Stimulated activated CD4-positive, alpha-beta T cell treated with anti-CD3 and anti-CD28 coated beads, Interleukin-4, amount 100 ng/mL, for 1 hour (primary cell): ENCODE data around the gene RB1.
"Not testable (repeated sequence)": the region's sequence is repeated elsewhere in the genome, so short reads cannot be mapped to it uniquely, and the experiment has no call there.

Experiments
- DNase-seq: peaks from one replicate; pipeline ENCODE4 v3.0.0-alpha.2; 2020

Gene RB1

DNA sequence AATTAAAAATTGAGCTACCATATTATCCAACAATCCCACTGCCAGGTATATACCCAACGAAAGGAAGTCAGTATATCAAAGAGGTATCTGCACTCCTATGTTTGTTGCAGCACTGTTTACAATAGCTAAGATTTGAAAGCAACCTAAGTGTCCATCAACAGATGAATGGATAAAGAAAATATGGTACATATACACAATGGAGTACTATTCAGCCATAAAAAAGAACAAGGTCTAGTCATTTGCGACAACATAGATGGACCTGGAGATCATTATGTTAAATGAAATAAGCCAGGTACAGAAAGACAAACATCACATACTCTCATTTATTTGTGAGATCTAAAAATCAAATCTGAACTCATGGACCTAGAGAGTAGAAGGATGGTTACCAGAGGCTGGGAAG is 52.0 kb downstream of the RB1 start:
- not testable (repeated sequence) for DNase-seq

GRCh38 chr13:48356750-48357149 is 53.2 kb downstream of the RB1 start:
- DNase-seq: no peak

DNA sequence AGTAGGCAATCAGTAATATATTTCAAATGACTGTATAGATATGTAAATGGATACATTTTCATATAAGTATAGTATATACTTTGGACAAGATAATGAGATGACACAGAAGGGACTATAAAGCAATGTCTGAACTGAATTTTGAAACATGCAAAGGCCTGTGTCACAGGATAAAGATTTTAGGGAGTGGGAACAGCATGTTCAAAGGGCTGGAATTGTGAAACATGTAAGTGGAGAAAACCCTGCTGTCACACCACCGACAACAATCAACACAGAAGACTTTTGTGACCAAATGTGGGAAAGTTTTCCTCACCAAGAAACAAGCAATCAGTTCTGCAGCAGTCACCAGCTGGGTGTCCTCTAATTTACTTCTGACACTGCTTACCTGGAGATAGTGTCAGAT is 66.4 kb downstream of the RB1 start:
- DNase-seq: no peak

DNA sequence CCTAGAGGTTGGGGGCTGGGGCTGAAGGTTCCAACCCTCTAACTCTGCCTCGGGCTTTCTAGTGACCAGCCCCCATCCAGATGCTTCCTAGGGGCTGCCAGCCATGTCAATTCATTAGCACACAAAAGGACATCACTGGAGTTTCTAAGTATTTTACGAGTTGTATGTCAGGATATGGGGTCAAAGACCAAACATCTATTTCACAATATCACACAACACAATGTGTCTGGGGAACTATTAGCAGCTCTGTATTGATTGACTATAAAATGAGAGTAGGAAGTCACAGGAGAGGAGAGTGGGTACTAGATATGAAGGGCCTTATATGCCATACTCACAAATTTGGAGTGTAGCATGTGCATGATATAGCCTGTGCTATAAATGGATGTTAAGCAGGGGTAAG is 67.3 kb downstream of the RB1 start:
- no peak for DNase-seq

DNA sequence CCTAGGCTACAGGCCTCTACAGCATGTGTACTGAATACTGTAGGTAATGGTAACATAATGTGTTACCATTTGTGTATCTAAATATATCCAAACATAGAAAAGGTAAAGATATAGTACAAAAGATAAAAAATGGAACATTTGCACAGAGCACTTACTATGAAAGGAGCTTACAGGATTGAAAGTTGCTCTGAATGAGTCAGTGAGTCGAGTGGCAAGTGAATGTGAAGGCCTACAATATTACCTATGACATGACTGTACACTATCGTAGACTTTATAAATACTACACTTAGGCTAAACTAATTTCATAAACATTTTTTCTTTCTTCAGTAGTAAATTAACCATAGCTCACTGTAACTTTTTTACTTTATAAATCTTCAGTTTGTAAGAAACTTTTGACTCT is 74.3 kb downstream of the RB1 start:
- no peak for DNase-seq

GRCh38 chr13:48380581-48380980 is 77.0 kb downstream of the RB1 start:
- no peak for DNase-seq

DNA sequence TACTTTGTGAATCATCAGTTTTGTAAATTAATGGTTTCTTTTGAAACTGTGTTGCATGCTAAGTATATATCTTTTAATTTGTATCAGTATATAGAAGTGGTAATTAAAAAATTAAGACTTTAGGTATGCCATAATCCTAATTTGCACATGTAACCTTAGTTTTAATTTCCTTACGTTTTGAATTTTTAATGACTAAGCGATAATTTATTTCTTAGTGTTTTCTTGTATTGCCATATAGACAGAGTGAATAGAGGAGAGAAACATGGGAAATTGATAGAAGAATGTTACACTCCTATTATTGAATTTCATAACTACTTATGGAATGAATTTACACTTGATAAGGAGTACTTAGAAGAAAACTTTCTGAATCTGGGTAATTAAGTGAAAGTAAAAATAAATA is 79.8 kb downstream of the RB1 start:
- DNase-seq: no peak

DNA sequence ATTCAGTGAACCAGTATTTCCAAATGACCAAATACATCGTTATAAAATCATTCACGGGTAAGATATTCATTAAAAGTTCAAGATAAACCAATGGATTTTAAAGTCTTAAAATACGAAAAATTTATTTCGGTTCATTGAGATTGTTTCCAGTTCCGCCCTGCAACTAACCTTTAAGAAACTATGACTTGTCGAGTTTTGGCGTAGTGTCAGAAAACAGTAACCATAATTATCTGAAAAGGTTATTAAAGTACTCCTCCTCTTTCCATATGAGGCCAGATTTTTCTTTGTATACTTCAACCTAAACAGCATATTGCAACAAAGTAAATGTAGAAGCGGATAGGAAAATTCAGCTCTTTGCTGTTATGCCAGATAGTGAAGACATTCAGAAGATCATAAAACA is 83.3 kb downstream of the RB1 start:
- no peak for DNase-seq

DNA sequence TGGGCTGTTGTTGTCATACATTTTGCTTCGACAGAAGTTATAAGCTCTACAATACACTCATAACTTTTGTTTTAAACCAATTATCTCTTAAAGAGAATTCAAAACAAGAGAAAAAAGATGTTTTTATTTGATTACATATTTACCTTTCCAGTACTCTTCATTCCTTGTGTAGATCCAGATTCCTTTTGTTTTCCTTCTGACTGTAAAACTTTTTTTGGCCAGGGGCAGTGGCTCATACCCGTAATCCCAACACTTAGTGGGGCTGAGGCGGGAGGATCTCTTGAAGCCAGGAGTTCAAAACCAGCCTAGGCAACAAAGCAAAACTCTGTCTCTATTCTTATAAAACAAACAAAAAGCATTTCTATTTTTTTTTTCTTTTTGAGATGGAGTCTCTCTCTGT is 87.7 kb downstream of the RB1 start:
- DNase-seq: no peak

DNA sequence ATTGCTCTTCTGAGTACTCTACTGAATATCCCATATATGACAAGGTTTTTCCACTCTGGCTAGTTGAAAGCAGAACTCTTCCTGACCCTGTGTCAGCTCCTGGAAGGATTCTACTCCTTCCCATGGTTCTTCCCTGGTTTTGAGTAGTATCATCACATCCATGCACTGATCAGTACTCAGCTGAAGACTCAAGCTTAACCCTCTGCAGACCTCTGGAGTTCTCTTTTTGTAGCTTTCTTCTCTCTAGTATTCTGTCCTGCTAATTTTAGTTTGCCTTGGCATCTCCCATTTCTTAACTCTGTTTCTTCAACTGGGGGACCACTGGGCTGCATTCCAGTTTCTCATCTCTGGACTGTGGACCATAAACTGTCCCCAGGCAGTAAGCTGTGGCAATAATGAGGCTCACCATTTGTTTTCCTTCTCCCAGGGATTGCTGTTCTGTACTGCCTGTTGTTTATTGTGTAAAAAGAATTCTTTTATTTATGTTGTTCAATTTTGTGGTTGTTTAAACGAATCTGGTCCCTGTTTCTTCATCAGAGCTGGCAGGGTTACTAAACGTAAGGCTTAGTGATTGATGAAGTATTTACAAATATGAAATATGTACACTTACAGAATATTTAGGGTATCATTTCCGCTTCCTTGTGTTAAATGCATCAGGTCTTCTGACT is 89.6 kb downstream of the RB1 start:
- no peak for DNase-seq

GRCh38 chr13:48393698-48394085 is 90.1 kb downstream of the RB1 start:
- no peak for DNase-seq

GRCh38 chr13:48397744-48398143 is 94.2 kb downstream of the RB1 start:
- no peak for DNase-seq

DNA sequence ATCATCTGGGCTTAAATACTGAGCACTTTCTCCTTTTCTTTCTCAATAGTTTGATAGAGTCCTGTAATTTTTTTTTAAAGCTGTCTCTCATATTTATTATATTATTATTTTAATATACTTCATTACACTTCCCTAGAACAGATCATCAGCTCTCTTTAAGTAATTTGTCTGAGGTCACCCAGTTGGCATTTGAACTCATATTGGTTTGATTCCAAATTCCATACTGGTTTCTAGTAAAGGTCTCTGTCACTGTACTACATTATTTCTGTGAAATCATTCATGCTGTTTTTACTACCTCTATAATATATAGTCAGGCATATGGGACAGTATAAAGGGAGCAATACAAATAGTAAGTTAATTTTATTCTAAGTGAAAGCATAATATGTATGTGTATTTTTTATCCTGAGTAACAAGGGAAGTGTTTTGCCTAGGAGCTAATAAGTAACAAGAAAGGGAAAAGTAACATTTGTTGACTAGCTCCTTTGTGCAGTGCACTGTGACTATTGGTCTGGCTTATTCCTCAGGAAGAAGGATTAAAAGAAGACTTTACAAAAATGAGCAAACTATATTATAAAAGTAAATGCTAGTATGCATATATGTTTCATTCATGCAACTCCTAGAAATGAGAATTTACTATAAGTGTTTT is 95.0 kb downstream of the RB1 start:
- no peak for DNase-seq

GRCh38 chr13:48400090-48400694 is 96.6 kb downstream of the RB1 start:
- DNase-seq: no peak

DNA sequence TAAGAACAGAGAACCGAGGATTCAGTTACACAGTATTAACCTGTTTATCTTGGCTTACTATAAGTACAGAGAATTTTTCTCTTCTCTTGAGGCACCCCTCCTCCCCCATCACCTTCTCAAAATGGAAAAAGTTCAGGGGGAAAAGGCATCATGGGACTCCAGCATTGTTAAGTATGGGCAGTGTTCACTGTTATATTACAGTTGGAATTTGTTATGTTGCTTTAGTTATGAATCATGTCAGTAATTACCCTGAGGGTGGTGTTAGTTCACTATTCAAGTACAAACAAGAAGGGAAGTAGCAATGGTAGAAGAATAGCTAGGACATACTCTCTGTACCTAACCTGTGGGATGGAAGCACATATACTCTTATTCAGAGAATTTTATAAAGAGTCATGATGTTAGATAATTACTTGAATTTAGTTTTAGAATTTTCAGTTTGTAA is 97.3 kb downstream of the RB1 start:
- DNase-seq: no peak

DNA sequence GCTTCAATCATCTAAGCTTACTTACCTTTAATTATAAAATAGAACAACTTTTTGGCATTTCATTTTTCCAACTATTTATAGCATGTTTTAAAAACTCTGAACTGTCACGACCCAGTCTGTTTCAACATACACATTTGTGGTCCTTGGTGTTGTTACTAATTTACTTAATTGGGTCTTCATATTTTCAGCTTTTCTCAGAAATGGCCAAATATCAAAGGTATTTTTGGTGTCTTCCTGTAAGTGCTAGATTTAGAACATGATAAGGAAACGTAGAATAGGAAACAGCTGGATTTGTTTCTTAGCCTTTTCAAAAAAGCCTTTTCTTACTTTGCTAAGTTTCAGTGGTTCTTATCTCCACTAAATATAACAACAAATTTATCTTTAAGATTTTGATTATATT is 97.9 kb downstream of the RB1 start:
- DNase-seq: no peak

DNA sequence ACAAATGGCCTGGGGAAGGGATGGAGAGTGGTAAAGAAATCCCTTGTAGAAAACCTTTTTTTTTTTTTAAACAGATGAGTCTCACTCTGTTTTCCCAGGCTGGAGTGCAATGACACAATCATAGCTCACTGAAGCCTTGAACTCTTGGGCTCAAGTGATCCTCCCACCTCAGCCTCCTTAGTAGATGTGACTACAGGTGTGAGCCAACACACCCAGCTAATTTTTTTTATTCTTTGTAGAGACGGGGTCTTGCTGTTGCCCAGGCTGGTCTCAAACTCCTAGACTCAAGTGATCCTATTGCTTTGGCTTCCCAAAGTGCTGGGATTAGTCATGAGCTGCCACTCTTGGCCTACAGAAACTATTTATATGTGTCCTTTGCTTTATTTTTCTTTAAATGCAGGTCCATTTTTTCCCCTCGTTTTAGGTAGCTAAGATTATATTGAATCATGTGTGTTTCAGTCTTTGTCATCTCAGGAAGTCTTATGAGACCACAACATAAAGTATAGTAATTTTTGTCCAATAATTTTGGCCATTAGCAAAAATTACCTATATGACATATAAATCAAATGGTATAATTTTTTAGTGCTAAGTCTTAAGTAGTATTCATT is 98.9 kb downstream of the RB1 start:
- DNase-seq: no peak

GRCh38 chr13:48403151-48403631 is 99.6 kb downstream of the RB1 start:
- no peak for DNase-seq

DNA sequence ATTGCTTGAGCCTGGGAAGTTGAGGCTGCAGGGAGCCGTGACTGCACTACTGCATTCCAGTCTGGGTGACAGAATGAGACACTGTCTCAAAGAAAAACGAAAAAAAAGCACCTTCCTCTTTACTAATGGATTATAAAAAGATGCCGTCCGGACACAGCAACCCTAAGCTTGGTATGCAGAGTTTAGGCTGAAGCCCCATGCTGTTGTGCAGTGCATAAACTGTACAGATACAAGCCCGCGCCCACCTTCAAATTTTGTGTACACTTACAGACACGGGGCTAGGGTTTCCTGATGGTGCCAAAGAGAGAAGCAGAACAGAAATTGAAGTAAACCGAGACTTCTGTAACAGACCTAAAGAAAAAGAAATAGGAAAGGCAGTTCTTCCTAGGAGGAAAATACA is 100.4 kb downstream of the RB1 start:
- DNase-seq: no peak

DNA sequence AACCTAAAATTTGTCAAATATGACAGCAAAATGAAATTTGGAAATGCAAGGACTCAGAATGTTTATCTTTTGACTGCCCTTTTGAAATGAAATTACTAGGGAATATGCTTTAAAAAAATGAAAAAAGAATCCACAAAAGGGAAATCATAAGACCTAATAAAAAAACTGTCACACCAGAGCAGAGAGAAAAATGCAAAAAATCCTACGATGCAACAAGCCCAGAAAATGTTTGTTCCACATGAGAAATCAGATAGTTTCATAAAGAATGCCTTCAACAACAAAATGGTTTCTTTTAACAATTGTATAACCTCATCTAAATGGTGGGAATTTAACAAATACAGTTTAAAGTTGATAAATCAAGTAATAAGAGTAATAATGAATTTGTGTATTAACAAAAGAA is 101.4 kb downstream of the RB1 start:
- no peak for DNase-seq

DNA sequence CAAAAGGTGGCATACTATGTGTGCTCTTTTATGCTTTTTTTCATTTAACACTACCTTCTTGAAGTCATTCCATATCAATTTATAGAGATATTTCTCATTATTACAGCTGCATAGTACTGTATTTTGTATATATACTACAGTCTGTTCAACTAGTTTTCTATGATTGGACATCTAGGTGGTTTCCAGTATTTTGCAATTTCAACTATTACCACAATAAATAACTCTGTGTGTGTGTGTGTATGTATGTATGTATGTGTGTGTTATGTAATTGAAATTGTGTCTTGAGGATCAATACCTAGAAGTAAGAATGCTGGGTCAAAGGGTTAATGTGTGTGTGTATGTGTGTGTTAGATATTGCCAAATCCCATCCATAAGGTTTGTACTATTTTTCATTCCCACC is 102.3 kb downstream of the RB1 start:
- no peak for DNase-seq

DNA sequence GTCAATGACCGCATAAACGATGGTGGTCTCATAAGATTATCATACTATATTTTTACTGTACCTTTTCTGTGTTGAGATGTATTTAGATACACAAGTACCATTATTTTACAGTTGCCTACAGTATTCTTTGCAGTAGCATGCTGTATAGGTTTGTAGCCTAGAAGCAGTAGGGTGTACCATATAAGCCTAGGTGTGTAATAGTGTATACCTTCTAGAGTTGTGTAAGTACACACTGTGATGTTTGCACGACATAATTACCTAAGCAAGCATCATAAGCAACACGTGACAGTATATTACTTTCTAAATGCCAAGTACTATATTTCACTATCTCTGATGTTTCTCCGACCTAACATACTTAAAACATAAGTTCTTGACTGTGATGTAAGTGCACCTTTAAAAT is 106.6 kb downstream of the RB1 start:
- DNase-seq: no peak

DNA sequence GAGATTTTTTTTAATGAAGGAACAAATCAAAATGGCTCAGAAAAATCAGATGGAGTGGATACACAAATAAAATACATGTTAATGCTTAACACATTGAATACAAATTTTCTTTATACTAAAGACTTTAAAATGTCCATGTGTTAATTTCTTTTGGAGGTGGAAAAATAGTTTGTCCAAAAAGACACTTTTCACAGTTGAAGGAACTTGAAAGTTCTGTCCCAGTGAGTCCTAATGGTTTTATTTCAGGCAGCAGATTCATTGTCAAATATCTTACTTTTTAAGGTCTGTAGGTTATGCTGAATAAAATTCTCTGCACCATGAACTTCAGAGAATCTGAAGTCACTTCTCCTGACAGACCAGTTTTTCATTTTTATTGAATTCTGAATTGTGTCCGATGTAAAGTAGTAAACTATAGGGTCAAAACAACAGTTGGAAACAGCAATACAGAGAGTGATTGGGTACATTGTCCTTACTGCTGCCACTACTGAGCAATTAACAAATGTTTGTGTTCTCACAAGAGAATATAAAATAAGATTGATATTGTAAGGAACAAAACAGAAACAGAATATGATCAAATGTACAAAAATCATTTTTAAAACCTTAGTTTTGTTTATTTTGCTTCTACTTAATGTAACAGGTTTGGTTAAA is 107.7 kb downstream of the RB1 start:
- no peak for DNase-seq
